Measurements from ENCODE around the gene SLX4IP. TPM values are rescaled to one million over a fixed set of nuclear protein-coding genes. Genes with fewer than 3 reads are reported as not detected.

The SLX4IP gene
- total RNA-seq, 1 experiment from 2014 or later, result 7.4 TPM

DNA sequence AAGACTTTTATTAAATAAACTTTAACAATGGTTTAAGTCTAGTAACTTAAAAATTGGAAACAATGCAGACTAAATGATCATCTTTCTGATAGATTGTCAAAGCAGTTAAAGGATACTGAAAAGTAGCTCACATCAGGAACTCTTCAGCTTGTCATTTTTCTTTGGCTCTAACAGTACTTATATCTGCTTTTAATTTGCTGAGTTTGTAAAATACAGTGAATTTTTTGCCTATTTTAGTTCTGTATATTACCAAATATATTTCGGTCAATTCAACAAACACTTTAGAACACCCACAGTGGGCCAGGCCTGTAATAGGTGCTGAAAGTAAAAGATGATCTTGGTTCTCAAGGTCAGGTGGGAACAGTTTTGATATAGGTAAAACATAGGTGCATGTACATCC, 23.4 kb upstream of the SLX4IP start (continued):
- TF ChIP-seq, protein P1, sequence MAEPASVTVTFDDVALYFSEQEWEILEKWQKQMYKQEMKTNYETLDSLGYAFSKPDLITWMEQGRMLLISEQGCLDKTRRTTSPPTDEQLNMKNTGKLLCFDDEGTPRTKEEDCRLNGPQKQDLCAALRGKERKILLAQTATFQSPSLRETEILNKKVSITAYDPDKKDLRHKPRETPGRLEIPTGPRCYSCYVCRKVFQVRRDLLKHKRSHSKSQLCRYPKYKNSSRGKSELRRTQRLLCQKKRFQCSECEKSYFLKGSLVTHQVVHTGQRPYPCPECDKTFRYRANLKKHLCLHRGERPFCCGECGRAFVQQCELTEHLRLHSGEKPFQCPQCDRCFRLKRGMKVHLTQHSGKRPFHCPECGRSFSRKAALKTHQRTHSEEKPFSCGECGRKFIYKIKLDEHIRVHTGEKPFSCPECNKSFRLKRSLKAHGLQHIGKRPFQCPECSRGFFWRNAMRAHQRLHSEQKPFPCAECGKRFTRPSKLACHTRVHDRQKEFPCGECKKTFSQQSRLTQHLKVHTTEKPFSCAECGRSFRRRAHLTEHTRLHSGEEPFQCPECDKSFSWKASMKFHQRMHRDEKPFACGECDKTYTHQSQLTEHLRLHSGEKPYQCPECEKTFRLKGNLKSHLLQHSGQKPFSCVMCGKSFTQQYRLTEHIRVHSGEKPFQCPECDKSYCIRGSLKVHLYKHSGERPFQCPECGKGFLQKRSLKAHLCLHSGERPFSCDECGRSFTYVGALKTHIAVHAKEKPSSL (CRISPR knock-in tag; conservative IDR thresholded peaks at IDR 0.05), result no peak
- TF ChIP-seq ATF1 (CRISPR knock-in tag; IDR thresholded peaks at IDR 0.05), result no peak
- TF ChIP-seq, protein P2, sequence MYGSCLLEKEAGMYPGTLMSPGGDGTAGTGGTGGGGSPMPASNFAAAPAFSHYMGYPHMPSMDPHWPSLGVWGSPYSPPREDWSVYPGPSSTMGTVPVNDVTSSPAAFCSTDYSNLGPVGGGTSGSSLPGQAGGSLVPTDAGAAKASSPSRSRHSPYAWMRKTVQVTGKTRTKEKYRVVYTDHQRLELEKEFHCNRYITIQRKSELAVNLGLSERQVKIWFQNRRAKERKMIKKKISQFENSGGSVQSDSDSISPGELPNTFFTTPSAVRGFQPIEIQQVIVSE (CRISPR knock-in tag; IDR thresholded peaks at IDR 0.05; ENCODE audit: borderline replicate concordance), result no peak
- TF ChIP-seq, protein P3, sequence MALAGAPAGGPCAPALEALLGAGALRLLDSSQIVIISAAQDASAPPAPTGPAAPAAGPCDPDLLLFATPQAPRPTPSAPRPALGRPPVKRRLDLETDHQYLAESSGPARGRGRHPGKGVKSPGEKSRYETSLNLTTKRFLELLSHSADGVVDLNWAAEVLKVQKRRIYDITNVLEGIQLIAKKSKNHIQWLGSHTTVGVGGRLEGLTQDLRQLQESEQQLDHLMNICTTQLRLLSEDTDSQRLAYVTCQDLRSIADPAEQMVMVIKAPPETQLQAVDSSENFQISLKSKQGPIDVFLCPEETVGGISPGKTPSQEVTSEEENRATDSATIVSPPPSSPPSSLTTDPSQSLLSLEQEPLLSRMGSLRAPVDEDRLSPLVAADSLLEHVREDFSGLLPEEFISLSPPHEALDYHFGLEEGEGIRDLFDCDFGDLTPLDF (CRISPR knock-in tag; IDR thresholded peaks at IDR 0.05), result no peak
- no peak for TF ChIP-seq TP53 (CRISPR knock-in tag; IDR thresholded peaks at IDR 0.05)
- no peak for TF ChIP-seq ZNF121 (CRISPR knock-in tag; IDR thresholded peaks at IDR 0.05)

DNA sequence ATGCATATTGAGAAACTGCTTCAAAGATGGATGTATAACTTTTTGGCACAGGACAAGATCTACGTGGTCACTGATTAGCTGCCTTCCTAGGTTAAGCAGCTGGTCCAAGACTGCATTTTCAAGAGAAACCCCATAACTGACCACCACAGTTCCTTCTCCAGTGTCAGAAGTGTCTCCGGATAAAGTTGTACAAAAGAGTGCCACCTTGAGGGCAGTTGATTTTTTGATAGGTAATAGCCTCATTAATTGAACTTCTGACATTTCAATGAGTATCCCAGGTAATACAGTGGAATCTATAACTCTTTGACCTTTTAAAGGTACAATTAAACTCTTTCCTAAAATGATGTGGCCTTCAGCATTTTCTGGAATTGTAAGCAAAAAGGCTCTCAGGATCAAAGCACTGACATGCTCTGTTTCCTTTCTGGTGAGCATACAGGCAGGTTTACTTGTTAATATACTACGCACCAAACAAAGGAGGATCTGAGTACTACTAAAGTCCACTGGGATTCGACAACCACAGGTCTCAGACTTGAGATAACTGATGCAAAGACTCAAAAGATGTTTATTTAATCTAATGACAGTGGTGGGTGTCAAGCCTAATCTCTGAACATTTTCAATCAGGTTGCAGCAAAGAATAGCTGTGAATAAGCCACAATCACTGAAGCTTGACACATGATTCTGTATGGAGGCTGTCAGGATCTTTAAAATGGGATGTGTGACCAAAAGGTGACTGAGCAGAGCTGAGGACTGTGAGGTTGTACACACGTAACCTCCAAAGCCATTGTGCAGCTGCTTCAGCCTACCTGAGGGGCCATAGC, 22.3 kb upstream of the SLX4IP start:
- no peaks in the 10 kb centered on the region for H3K9me3 Mint-ChIP-seq
- ATAC-seq (no peak), DNase-seq (ENCODE audit: low spot score) (no peak)
- H3K36me3 Mint-ChIP-seq, result peaks cover 11% of the 10 kb centered on the region
- no peaks in the 10 kb centered on the region for H3K27me3 Mint-ChIP-seq (ENCODE audit: low read depth)
- TF ChIP-seq NFATC4 (CRISPR knock-in tag; IDR thresholded peaks at IDR 0.05), result no peak
- TF ChIP-seq ZNF121 (CRISPR knock-in tag; IDR thresholded peaks at IDR 0.05), result no peak
- TF ChIP-seq, protein P3 (CRISPR knock-in tag; IDR thresholded peaks at IDR 0.05), result no peak
- TF ChIP-seq, protein P4, sequence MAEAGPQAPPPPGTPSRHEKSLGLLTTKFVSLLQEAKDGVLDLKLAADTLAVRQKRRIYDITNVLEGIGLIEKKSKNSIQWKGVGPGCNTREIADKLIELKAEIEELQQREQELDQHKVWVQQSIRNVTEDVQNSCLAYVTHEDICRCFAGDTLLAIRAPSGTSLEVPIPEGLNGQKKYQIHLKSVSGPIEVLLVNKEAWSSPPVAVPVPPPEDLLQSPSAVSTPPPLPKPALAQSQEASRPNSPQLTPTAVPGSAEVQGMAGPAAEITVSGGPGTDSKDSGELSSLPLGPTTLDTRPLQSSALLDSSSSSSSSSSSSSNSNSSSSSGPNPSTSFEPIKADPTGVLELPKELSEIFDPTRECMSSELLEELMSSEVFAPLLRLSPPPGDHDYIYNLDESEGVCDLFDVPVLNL (CRISPR knock-in tag; IDR thresholded peaks at IDR 0.05; ENCODE audit: borderline replicate concordance, low read depth), result no peak
- TF ChIP-seq CBFB (CRISPR knock-in tag; IDR thresholded peaks at IDR 0.05; ENCODE audit: low read depth), result no peak
- TF ChIP-seq TP53 (CRISPR knock-in tag; IDR thresholded peaks at IDR 0.05), result no peak
- no peak for TF ChIP-seq RELA (CRISPR knock-in tag; IDR thresholded peaks at IDR 0.05; ENCODE audit: borderline replicate concordance)
- TF ChIP-seq, protein P5, sequence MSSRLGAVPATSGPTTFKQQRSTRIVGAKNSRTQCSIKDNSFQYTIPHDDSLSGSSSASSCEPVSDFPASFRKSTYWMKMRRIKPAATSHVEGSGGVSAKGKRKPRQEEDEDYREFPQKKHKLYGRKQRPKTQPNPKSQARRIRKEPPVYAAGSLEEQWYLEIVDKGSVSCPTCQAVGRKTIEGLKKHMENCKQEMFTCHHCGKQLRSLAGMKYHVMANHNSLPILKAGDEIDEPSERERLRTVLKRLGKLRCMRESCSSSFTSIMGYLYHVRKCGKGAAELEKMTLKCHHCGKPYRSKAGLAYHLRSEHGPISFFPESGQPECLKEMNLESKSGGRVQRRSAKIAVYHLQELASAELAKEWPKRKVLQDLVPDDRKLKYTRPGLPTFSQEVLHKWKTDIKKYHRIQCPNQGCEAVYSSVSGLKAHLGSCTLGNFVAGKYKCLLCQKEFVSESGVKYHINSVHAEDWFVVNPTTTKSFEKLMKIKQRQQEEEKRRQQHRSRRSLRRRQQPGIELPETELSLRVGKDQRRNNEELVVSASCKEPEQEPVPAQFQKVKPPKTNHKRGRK (CRISPR knock-in tag; IDR thresholded peaks at IDR 0.05; ENCODE audit: borderline replicate concordance), result no peak
- no peak for TF ChIP-seq GRHL2 (CRISPR knock-in tag; IDR thresholded peaks at IDR 0.05; ENCODE audit: insufficient replicate concordance, severe bottlenecking)
- TF ChIP-seq TCF7 (CRISPR knock-in tag; IDR thresholded peaks at IDR 0.05; ENCODE audit: low read depth), result no peak
- ChIA-PET POLR2A (no interaction called here), CTCF (interaction anchor here (1.2 to 2.2 kb wide), 3 partner anchors 322 to 796 kb away, joined by 5 to 9 read pairs (median 6); no protein-coding TSS in a partner anchor)
- no peak overlapping the region for H3K4me3 Mint-ChIP-seq
- peaks cover 17% of the 10 kb centered on the region for H3K4me1 Mint-ChIP-seq
- H3K27ac Mint-ChIP-seq, result no peak overlapping the region

Measured in WTC11 (cell line).